ENCODE measurements around the gene VPS13C. TPM values are rescaled to one million over a fixed set of nuclear protein-coding genes. Genes with fewer than 3 reads are reported as not detected.

The VPS13C gene
- total and polyA plus RNA-seq, 10 donors: 32.9 to 194 (median 147) TPM

GRCh38 chr15:61946778-61947177 is 113.5 kb downstream of the VPS13C start:
- Histone ChIP-seq H3K27ac (no peak overlapping the region), H3K9me3 (peaks cover 0 to 9% (median 0%) of the 10 kb centered on the region in 8 donors), H3K4me3 (no peak overlapping the region), H3K4me1 (no peaks in the 10 kb centered on the region), H3K27me3 (replicated peaks in 1 of 7) (no peaks in the 10 kb centered on the region), H3K36me3 (peaks cover 3 to 98% (median 64%) of the 10 kb centered on the region in 6 donors)
- DNase-seq: no peak
- intact Hi-C loops (cut with DNase I; ENCODE audit: low total_unique reads): no loop called here
- TF ChIP-seq POLR2A (IDR thresholded peaks at IDR 0.05): no peak
- TF ChIP-seq POLR2AphosphoS5 (IDR thresholded peaks at IDR 0.05): no peak
- TF ChIP-seq CTCF (IDR thresholded peaks at IDR 0.05 in 8 of 11, conservative IDR thresholded peaks at IDR 0.05 in 3 of 11): no peak

- H3K4me3 ChIP-seq: no peak overlapping the region
- H3K4me1 ChIP-seq: no peaks in the 10 kb centered on the region
- H3K27ac ChIP-seq: no peak overlapping the region
- WGBS, 5 donors: 90 to 100% (median 94%) methylated on average over 2 of the region's 2 CpGs
- no peak for DNase-seq
- H3K36me3 ChIP-seq: peaks cover 3 to 98% (median 66%) of the 10 kb centered on the region in 6 donors
- peaks cover 0 to 9% (median 0%) of the 10 kb centered on the region in 8 donors for H3K9me3 ChIP-seq
- intact Hi-C loops (cut with DNase I; ENCODE audit: low total_unique reads): no loop called here
- no peak for TF ChIP-seq POLR2AphosphoS5 (IDR thresholded peaks at IDR 0.05)
- TF ChIP-seq POLR2A (IDR thresholded peaks at IDR 0.05): no peak
- no peak for TF ChIP-seq CTCF (IDR thresholded peaks at IDR 0.05 in 8 of 11, conservative IDR thresholded peaks at IDR 0.05 in 3 of 11)
- H3K27me3 ChIP-seq (replicated peaks in 1 of 7): no peaks in the 10 kb centered on the region
Observed at GRCh38 chr15:61943992-61944391, 116.3 kb downstream of the VPS13C start.

GRCh38 chr15:61938249-61938648 is 122.0 kb downstream of the VPS13C start:
- Histone ChIP-seq H3K9me3 (no peaks in the 10 kb centered on the region), H3K27ac (no peak overlapping the region), H3K4me3 (no peak overlapping the region), H3K4me1 (no peaks in the 10 kb centered on the region), H3K27me3 (replicated peaks in 1 of 7) (no peaks in the 10 kb centered on the region), H3K36me3 (peaks cover 0 to 98% (median 42%) of the 10 kb centered on the region in 6 donors)
- no peak for DNase-seq
- 90 to 100% (median 97%) methylated on average over 1 of the region's 1 CpG for WGBS, 5 donors
- intact Hi-C loops (cut with DNase I; ENCODE audit: low total_unique reads): no loop called here
- TF ChIP-seq CTCF (IDR thresholded peaks at IDR 0.05 in 8 of 11, conservative IDR thresholded peaks at IDR 0.05 in 3 of 11) (no peak), POLR2AphosphoS5 (IDR thresholded peaks at IDR 0.05) (no peak), POLR2A (IDR thresholded peaks at IDR 0.05) (no peak)

- no peak overlapping the region for H3K4me3 ChIP-seq
- peaks cover 0 to 100% (median 43%) of the 10 kb centered on the region in 6 donors for H3K36me3 ChIP-seq
- 68 to 87% (median 75%) methylated on average over 4 of the region's 4 CpGs for WGBS, 5 donors
- H3K4me1 ChIP-seq: no peaks in the 10 kb centered on the region
- no peak for DNase-seq
- intact Hi-C loops (cut with DNase I; ENCODE audit: low total_unique reads): no loop called here
- no peaks in the 10 kb centered on the region for H3K9me3 ChIP-seq
- H3K27me3 ChIP-seq (replicated peaks in 1 of 7): no peaks in the 10 kb centered on the region
- no peak for TF ChIP-seq POLR2A (IDR thresholded peaks at IDR 0.05)
- H3K27ac ChIP-seq: no peak overlapping the region
Observed at GRCh38 chr15:61936528-61937195, 123.6 kb downstream of the VPS13C start.

Data from spleen (tissue), 11 donors.